ENCODE measurements around the gene LSAMP. TPM values are rescaled to one million over a fixed set of nuclear protein-coding genes. Genes with fewer than 3 reads are reported as not detected.

LSAMP gene
- total and polyA plus RNA-seq, 2 of the 8 experiments (the other 6 are each of a cell fraction or from before 2014, with no cell fraction given), result 1.8 to 5.7 TPM

GRCh38 chr3:115891006-115891636 lies 554.2 kb downstream of the LSAMP start (continued):
- no peak for TF ChIP-seq SP2 (IDR thresholded peaks at IDR 0.05; ENCODE audit: low read length)
- no peak for TF ChIP-seq CTBP2 (IDR thresholded peaks at IDR 0.05; ENCODE audit: borderline replicate concordance, insufficient read depth, insufficient read length, low read length)
- no peak for TF ChIP-seq E2F6 (IDR thresholded peaks at IDR 0.05)

Measured in H1 (cell line).